Epithelial cell of esophagus (primary cell): Measurements from ENCODE around the gene CACNA2D4.

Experiments used
- DNase-seq: peaks from one replicate; pipeline ENCODE4 v3.0.0; 2010; ENCODE audit warnings: low read depth
- H3K4me3 ChIP-seq: 2 replicates; pipeline ENCODE4 v1.5.1; 2011; ENCODE audit warnings: mild to moderate bottlenecking, low read length, control low read depth
- CTCF ChIP-seq: IDR thresholded peaks from 2 replicates; pipeline ENCODE4 v1.5.1; 2011; ENCODE audit warnings: low read depth, mild to moderate bottlenecking, low read length, control low read depth, inconsistent platforms; ENCODE audit not compliant: insufficient read depth; ENCODE audit errors: missing control alignments

The CACNA2D4 gene

GRCh38 chr12:1917172-1918070 lies 1.0 kb downstream of the CACNA2D4 start:
- no peak overlapping the region for H3K4me3 ChIP-seq
- no peak for DNase-seq
- no peak for TF ChIP-seq CTCF

GRCh38 chr12:1916371-1917171 lies 1.9 kb downstream of the CACNA2D4 start:
- no peak for TF ChIP-seq CTCF
- H3K4me3 ChIP-seq = no peak overlapping the region
- DNase-seq = no peak

GRCh38 chr12:1915082-1915968 lies 3.1 kb downstream of the CACNA2D4 start:
- DNase-seq = no peak
- TF ChIP-seq CTCF = no peak
- no peak overlapping the region for H3K4me3 ChIP-seq

GRCh38 chr12:1914114-1914911 lies 4.1 kb downstream of the CACNA2D4 start:
- no peak overlapping the region for H3K4me3 ChIP-seq
- DNase-seq = no peak
- no peak for TF ChIP-seq CTCF

- no peak for TF ChIP-seq CTCF
- no peak for DNase-seq
- no peak overlapping the region for H3K4me3 ChIP-seq
These were observed 4.9 kb downstream of the CACNA2D4 start for GRCh38 chr12:1913377-1914113.
